HG02852 (cell line): ENCODE data around the gene FLYWCH1.

Experiments used
- ATAC-seq: cut with Tn5 transposase; IDR thresholded peaks from one replicate; pipeline ENCODE4 v1.9.1; 2021; ENCODE audit warnings: mild to moderate bottlenecking, moderate library complexity; ENCODE audit not compliant: unreplicated experiment

FLYWCH1 gene

DNA sequence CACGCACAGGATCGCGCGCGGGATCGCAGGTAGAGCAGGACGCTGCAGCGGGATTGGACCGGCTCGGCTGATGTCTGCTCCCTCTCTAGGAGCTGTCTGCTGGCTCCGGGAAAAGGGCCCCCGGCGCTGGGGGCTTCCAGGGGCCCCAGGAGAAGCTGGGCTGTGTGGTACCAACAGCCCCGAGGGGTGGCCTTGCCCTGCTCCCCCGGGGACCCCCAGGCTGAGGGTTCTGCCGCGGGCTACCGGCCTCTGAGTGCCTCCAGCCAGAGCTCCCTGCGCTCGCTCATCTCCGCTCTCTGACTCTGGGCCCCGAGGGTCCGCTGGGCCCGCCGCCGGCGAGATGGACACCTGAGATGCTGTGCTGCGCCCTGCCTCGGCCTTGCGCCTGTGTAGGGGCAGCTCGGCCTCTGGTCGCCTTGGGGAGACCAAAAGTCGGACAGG, 56.0 kb downstream of the FLYWCH1 start:
- no peak for ATAC-seq

DNA sequence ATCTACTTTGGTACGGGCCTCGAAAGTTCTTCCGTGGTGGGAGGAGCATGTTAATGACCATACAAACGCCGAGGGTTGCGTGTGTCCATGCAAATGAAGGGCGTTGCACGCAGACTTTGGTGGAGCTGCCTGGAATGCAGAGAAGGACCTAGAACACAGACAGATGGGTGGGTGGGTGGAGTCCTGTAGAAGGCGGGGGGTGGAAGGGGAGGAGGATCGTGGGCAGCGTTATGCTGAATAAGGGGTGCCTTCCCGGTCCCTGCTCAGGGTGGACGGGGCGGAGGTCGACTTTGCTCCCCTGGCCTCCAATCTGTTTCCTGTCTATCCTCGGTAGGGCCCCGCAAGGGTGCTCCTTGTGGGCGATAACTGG, 56.6 kb downstream of the FLYWCH1 start:
- no peak for ATAC-seq

DNA sequence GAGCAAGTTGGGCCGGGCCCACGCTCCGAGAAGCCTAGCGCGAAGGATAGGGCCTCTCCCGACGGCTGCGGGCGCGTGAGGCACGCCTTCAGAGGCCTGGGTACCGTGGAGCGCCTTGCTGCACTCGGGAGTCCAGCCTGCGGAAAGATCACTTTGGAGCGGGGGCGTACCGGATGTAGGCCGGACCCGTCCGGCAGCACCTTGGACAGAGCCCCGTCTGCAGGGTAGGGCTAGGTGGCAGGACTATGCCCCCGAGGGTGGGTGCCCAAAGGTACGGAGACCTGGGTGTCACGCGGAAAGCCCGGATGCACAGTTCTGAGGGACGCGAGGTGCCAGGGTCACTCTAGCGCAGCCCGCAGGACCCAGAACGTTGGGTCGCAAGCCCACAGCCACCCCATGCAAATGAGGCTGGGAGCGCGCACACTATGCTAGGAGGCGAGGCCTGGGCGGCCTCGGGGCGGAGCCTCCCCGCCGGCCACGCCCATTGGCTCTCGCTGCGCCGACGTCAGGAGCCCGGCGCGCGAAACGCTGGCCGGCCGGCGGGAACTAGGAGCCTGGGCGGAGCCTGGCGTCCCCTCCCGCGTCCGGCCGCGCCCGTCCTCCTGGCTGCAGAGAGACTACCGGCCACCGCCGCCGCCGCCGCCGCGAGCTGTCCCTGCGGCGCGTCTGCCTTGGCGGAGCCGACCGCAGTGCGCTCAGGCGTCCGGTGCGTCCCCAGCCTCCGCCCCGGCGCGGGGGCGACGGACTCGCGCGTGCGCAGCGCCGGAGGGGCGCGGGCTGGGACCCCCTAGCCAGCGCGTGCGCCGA, 57.2 kb downstream of the FLYWCH1 start, which contains the start of gene PAQR4:
Gene PAQR4 (plus strand): TSS at position 611 of the 807 bp plus-strand sequence. CDS start 327 bp downstream, outside the sequence.
- peak; percentile 72 for ATAC-seq

DNA sequence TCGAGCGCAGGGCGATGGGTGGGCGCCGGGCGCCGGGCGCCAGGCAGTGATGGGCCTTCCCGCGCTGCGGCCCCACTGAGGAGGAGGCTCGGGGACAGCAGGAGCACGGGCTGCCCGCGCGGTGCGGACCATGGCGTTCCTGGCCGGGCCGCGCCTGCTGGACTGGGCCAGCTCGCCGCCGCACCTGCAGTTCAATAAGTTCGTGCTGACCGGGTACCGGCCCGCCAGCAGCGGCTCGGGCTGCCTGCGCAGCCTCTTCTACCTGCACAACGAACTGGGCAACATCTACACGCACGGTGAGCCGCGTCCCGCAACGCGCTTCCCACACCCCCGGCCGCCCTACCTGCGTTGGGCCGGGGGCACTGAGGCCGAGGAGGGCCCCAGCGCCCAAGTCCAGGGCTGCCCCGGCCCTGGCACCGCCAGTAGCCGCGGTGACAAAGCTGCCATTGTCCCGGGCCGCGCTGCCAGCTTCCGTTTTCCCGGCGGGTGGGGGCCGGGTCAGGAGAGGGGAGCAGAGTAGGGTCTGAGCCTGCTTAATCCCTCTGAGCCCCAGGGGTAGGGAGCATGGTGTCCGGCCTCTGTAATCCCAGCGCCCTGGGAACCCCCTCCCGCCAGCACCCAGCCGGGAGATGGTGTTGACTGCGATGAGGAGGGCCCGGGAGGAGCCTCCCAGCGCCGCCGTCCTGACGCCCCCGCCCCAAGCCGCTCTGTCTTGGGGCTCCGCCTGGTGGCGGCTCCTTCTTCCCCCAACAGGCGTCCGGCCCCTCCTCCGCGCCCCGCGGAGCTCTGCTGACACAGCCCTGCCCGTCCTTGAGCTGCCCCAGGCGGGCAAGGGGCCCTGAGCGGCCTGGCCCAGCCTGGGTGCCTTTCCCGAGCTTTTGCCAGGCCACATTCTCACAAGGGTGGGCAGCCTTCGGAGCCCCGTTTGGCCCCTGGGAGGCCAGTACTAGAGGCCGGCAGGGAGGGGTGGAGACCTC, 58.1 kb downstream of the FLYWCH1 start:
- peak; percentile 36 for ATAC-seq

DNA sequence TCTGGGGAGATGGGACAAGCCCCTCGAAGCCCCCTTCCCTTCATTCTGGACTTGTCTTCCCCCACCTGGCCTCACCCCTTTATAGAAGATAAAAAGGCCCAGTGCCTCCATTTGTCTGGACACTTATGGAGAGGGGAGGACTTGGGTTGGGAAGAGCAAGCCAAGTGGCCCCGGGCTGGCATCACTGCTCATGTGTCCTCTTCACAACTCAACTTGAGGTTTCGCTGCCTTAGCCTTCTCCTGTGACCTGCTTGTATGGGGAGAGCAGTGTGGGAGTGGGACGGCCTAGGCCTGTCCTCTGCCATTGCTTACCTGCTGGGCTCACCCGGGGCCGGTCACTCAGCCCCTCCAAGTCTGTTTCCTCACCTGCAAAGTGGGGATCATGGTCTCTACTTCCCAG, 58.8 kb downstream of the FLYWCH1 start:
- ATAC-seq: no peak

DNA sequence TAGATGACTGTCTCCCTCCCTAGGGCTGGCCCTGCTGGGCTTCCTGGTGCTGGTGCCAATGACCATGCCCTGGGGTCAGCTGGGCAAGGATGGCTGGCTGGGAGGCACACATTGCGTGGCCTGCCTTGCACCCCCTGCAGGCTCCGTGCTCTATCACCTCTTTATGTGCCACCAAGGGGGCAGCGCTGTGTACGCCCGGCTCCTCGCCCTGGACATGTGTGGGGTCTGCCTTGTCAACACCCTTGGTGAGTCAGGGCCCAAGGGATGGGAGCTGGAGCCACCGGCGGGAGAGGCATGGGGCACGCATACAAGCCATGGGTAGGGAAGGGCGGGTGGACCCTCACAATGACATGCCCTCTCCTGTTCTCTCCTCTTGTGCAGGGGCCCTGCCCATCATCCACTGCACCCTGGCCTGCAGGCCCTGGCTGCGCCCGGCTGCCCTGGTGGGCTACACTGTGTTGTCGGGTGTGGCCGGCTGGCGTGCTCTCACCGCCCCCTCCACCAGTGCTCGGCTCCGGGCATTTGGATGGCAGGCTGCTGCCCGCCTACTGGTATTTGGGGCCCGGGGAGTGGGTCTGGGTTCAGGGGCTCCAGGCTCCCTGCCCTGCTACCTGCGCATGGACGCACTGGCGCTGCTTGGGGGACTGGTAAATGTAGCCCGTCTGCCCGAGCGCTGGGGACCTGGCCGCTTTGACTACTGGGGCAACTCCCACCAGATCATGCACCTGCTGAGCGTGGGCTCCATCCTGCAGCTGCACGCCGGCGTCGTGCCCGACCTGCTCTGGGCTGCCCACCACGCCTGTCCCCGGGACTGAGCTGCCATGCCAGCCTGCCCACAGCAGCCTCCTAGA, 59.6 kb downstream of the FLYWCH1 start:
- ATAC-seq: no peak

DNA sequence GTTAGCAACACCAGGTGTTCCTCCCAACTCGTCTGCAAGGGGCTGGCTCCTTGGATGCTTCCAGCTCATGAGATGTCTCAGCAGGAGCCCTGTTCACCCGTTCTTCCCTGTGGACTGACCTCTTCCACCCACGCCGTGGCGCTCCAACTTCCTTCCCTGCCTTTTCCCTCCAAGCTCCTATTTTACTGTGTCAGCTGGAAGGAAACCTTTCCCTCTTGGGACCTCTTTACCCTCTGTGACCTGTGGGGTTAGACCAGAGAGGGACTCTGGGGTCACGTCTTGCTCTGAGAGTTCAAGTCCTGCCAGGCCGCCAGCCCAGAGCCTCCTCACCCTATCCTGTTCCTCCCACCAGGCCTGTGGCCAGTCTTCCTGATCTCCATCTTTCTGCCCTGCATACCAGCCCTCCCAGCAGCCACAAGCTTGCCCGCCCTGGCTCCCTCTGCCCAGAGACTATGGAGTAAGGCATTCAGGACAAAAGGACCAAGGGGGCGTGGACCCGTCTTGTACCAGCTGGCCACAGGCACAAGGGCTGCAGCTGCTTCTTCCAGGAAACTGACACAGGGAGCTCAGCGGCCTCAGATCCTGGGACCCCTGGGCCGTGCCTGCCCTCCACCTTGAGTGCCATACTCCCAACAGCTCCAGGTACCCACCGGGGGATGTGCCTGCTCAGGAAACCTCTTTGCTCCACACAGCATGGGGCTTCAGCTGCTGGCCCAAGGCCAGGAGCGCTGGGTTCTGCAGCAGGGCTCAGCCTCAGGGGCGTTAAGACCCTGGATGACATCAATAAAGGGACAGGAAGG, 60.5 kb downstream of the FLYWCH1 start:
- no peak for ATAC-seq

DNA sequence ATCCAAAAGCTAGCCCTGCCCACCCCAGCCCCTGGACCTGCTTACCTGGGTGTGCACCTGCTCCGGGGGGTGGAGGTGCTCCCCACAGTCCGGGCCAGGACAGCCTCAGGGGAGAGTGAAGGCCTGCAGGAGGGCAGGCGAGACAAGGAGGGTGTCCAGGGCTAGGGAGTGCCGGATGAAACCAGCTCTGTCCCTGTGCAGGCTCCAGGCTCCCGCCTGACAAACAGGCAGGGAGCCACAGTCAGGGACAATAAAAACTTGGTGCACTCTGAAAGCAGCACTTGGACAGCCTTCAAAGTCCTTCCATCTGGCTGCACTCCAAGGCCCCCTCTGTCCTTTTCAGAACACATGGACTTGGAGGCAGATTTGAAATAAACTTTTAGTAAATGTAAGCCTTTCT, 61.4 kb downstream of the FLYWCH1 start:
- ATAC-seq: no peak

DNA sequence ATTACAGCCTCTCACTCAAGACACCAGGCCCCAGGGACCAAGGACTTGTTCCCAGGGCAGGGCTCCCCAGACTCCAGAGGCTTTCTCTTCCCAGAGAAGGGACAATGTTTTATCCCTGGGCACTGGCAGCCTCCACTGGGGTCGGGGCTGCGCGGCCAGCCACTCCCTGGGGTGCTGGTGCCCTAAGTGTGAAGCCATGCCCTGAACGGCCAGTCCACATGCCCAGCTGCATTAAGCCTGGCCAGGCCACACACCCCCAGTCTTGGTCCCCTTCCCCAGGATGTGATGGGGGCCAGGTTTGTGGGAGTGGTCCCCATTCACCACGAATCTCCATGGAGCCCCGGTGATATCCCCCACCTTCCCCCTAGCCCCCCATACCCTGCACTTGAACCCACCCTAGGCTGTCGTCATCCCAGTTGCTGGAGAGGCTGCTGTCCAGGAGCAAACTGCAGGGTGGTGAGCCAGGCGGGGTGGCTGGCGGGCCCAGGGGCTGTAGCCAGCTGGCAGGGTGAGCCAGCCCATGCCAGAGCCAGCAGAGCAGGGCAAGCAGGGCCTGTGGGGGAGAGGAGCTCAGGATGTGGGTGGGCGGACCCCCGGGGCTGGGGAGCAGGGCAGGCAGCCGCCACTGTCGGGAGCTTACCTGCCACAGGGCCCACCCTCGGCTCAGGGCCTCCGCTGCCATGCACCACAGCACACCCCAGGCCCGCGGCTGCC, 62.0 kb downstream of the FLYWCH1 start:
- ATAC-seq: no peak

DNA sequence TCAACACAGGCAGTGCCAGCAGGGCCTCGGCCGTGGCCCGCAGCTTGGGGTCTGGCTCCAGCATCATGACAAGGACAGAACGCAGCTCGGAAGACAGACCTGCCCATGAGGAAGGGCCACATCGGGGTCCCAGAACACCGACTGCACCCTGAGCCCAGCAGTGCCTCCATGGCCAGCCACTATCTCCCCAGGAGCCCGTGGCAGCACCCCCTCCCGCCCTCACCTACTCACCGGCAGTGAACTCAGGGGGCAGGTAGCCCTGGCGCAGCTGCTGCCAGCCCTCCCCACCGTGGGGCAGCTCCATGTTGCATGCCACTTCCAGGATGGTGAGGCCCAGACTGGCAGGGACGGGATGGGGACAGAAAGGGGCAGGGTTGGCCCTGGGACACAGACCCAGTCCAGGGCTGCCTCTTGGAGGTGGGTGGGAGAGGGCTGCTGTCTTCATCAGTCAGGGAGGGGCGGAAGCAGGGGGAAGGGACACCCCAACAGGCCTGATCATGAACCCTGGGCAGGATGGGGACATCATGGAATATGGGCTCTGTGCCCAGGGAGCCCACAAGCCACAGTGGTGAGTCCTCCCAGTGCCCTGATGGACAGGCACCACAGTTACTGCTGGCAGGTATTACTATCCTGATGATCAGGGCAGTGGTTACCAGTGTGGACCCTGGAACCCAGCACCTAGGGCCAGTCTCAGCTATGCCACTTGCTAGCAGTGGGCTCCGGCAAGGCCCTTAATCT, 62.8 kb downstream of the FLYWCH1 start:
- no peak for ATAC-seq

DNA sequence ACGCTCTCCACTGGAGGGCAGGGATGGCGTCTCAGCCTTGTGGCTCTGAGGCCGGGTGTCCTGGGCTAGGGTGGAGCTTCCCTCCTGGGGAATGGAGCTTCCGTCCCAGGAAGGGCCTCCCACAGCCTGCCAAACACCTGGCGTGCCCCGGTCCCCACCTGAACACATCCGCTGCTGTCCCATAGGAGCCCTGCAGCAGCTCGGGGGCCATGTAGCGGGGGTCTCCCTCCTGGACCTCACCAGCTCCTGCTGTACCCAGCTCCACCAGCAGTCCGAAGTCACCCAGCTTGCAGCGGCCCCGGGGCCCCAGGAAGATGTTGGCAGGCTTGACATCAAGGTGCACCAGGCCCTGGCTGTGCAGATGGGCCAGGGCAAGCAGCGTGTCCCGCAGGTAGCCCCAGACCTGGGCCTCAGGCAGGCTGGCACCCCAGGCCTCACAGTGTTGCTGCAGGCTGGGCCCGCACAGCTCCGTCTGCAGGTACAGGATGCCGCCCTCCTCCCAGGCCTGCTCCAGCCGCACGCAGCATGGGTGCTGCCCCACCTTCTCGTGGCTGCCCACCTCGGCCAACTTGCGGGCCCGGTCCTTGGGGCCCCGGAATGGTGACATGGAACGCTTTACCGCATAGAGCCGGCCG, 63.5 kb downstream of the FLYWCH1 start:
- no peak for ATAC-seq

DNA sequence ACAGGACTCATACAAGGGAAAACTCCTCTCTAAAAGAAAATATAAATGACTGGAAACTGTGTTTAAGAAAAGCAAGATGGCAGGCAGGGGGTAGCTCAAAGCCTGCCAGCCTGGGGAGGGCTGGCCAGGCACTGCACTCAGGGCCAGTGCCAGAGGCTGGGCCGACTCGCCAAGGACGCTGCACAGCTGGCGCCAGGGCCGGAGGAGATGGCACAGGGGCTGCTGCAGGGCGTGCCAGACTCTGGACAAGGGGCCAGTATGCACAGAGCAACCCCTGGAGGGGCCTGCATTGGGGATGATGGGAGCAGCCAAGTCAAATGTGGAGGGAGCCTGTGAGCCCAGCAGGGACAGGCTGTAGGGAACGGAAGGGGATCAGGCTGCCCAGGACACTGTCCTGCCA, 64.5 kb downstream of the FLYWCH1 start:
- no peak for ATAC-seq

DNA sequence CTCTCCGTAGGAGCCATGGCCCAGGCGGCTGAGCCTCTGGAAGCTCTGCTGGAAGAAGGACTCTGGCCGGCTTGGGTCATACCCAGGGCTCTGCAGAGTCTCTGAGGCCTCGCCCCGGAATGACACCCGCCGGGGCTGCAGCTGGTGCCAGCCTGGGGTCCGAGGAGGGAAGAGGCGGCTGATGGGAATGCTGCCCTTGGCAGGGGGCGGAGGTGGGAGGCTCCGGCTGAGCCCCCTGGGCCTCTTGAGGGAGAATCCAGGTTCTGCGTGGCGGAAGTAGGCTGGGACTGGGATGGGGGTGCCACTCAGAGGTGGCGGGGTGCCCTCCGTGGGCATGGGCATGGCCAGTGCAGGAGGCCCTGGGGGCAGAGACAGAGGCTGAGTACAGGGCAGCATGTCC, 64.9 kb downstream of the FLYWCH1 start:
- no peak for ATAC-seq

DNA sequence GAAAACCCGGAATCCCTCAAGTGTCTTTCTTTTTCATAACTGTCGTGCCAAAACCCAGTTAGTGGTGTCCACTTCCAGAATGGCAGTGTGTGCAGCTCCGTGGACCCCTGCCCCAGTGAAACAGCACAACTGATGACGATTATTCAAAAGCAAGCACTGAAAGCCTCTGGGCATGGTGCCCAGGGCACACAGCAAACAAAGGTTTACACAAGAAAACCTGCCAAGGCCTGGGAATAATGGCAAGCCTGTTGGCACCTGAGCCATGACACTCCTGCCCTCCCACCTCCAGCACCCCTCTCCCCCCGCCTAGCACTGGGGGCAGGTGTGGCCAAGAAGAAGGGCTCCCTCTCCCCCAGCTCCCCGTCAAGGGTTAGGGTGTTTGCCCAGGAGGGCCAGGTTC, 65.7 kb downstream of the FLYWCH1 start:
- ATAC-seq: no peak

DNA sequence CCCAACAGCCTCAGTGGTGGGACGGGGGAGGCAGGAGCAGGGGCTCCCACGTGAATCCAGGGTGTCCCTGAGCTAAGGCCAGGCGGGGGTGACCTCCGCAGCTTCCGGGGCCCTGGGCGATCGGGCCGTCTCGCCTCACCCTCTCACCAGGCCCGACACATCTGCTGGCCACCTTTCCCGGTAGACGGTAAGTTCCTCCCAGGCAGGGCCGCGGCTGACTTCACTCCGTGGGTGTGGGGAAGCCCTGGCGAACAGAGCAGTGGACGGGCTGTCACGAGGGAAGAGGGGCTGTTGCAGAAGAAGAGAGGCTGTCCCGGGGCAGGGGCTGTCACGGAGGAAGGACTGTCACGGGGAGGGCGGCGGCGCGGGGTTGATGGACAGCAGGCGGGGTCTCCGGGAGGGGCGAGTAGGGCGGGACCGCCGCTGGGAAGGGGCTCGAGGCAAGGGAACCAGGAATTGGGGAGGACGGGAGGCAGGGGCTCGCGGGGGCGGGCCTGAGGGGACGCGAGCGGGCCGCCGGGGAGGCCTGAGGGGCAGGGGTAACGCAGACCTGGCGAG, 68.0 kb downstream of the FLYWCH1 start:
- no peak for ATAC-seq

DNA sequence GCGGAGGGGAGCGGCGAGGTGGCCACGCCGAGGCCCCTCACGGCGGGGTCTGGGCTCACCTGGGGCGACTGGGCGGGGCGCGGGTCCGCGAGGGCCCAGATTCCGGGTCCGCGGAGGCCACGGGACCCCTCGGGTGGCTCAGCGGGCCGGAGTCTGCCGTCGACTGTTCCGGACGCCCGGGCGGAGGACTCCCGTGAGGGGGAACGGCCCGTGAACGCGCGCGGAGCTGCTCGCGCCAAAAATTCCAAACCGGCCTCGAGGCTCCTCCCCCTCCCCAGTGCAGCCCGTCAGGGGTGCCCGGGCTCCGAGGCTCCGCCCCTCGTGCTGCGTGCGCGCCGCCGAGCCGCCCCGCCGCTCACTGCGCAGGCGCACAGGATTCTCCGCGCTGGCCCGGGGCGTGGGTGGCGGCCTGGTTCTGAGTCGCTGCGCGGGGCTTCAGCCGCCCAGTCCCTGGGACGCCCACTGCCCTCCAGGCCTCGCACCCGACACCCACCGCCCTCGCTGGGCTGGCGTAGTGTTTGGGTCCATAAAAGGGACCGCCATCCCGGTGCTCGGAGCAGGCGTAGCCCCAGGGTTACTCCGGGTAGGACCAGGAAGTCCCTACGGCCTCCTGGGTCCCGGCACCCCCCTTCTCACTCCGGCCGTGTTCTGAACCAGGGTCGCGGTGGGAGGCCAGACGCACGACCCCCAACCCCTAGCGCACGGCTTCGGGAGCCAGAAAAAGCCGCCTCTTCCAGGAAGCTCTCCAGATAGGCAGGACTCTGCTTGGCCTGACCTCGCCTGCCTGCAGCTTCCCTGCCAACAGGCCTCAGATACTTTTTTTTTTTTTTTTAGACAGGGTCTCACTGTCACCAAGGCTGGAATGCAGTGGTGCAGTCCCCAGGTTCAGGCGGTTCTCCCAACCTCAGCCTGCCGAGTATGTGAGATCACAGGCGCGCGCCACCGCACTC, 68.8 kb downstream of the FLYWCH1 start, which contains the start of gene PKMYT1:
Gene PKMYT1 (minus strand): TSS at position 220 of the 950 bp plus-strand sequence. CDS start 789 bp downstream, outside the sequence.
- peak; percentile 66 for ATAC-seq
